GM18517 (cell line): ENCODE measurements around the gene KIRREL3.

ENCODE experiments used
- ATAC-seq: cut with Tn5 transposase; IDR thresholded peaks from one replicate; pipeline ENCODE4 v1.9.1; 2021; ENCODE audit warnings: mild to moderate bottlenecking, moderate library complexity; ENCODE audit not compliant: unreplicated experiment

KIRREL3 gene

GRCh38 chr11:126997641-126998040 lies 2.9 kb downstream of the KIRREL3 start:
- ATAC-seq = no peak

- ATAC-seq = no peak
Observed at GRCh38 chr11:126997196-126997595, 3.4 kb downstream of the KIRREL3 start.

- no peak for ATAC-seq
Observed at GRCh38 chr11:126996036-126996804, 4.3 kb downstream of the KIRREL3 start.

- no peak for ATAC-seq
Observed at GRCh38 chr11:126993599-126993998, 7.0 kb downstream of the KIRREL3 start.

- ATAC-seq = no peak
Observed at GRCh38 chr11:126992804-126993111, 7.8 kb downstream of the KIRREL3 start.

- ATAC-seq = no peak
Observed at GRCh38 chr11:126992065-126992803, 8.3 kb downstream of the KIRREL3 start.

- no peak for ATAC-seq
Observed at GRCh38 chr11:126991596-126991995, 9.0 kb downstream of the KIRREL3 start.

- ATAC-seq = no peak
Observed at GRCh38 chr11:126990716-126991480, 9.7 kb downstream of the KIRREL3 start.

GRCh38 chr11:126989942-126990715 lies 10.4 kb downstream of the KIRREL3 start:
- ATAC-seq = no peak

GRCh38 chr11:126988655-126989054 lies 11.9 kb downstream of the KIRREL3 start:
- no peak for ATAC-seq

GRCh38 chr11:126981635-126982034 lies 18.9 kb downstream of the KIRREL3 start:
- ATAC-seq = no peak

- ATAC-seq = no peak
Observed at GRCh38 chr11:126978911-126979310, 21.7 kb downstream of the KIRREL3 start.

- no peak for ATAC-seq
Observed at GRCh38 chr11:126978165-126978564, 22.4 kb downstream of the KIRREL3 start.

GRCh38 chr11:126973051-126973450 lies 27.5 kb downstream of the KIRREL3 start:
- no peak for ATAC-seq

- ATAC-seq = no peak
Observed at GRCh38 chr11:126971305-126971704, 29.3 kb downstream of the KIRREL3 start.

GRCh38 chr11:126969865-126970479 lies 30.6 kb downstream of the KIRREL3 start:
- no peak for ATAC-seq

GRCh38 chr11:126968915-126969314 lies 31.7 kb downstream of the KIRREL3 start:
- no peak for ATAC-seq

GRCh38 chr11:126965331-126965730 lies 35.2 kb downstream of the KIRREL3 start:
- ATAC-seq = no peak

- no peak for ATAC-seq
Observed at GRCh38 chr11:126963603-126964363, 36.8 kb downstream of the KIRREL3 start.

- no peak for ATAC-seq
Observed at GRCh38 chr11:126963115-126963514, 37.5 kb downstream of the KIRREL3 start.
